Measurements from ENCODE around the gene PDSS2. TPM values are rescaled to one million over a fixed set of nuclear protein-coding genes. Genes with fewer than 3 reads are reported as not detected.

The PDSS2 gene
- total and polyA plus RNA-seq, 2 donors (not counting 1 experiment from before 2014, with no cell fraction given): 16.9 to 17.0 TPM

- Histone ChIP-seq H3K9ac (ENCODE audit: low read length) (no peak overlapping the region), H3K4me1 (ENCODE audit: control insufficient read depth in 2 of 2, insufficient read depth in 2 of 2, low read length in 2 of 2) (no peaks in the 10 kb centered on the region), H3K27ac (ENCODE audit: low read length in 2 of 2) (no peak overlapping the region), H3K79me2 (ENCODE audit: control insufficient read depth, insufficient read depth, low read length) (no peaks in the 10 kb centered on the region), H3K36me3 (replicated peaks in 1 of 2; ENCODE audit: control extremely low read depth in 1 of 2, control insufficient read depth in 1 of 2, extremely low read depth in 1 of 2, insufficient read depth in 2 of 2, low read length in 1 of 2) (no peaks in the 10 kb centered on the region), H3K4me3 (ENCODE audit: control extremely low read depth in 1 of 5, extremely low read depth in 1 of 5, insufficient read depth in 1 of 5, low read depth in 2 of 5, low read length in 4 of 5) (no peak overlapping the region), H3K9me3 (ENCODE audit: control extremely low read depth in 1 of 3, control insufficient read depth in 2 of 3, insufficient read depth in 1 of 3, low read length in 2 of 3) (no peaks in the 10 kb centered on the region), H2AFZ (ENCODE audit: insufficient read depth, low read depth, low read length, poor library complexity, severe bottlenecking) (no peak overlapping the region), H4K20me1 (ENCODE audit: control insufficient read depth, insufficient read depth, low read length, poor library complexity, severe bottlenecking) (no peaks in the 10 kb centered on the region), H3K27me3 (replicated peaks in 1 of 4; ENCODE audit: control extremely low read depth in 1 of 4, control insufficient read depth in 3 of 4, insufficient read depth in 4 of 4, low read length in 3 of 4) (no peaks in the 10 kb centered on the region), H3K4me2 (replicated peaks; ENCODE audit: low read depth, low read length, poor library complexity, severe bottlenecking) (no peak overlapping the region)
- no peak overlapping the region for H3K4me3 Mint-ChIP-seq
- DNase-seq (no peak), ATAC-seq (ENCODE audit: low read depth) (no peak)
- H3K27me3 Mint-ChIP-seq: no peaks in the 10 kb centered on the region
- no peak overlapping the region for H3K27ac Mint-ChIP-seq
- no CpG with 5 or more reads among the region's 1 CpG for WGBS (ENCODE audit: insufficient coverage)
- TF ChIP-seq EZH2 (IDR thresholded peaks at IDR 0.05; ENCODE audit: borderline replicate concordance, insufficient read depth, low read depth, low read length, poor library complexity, severe bottlenecking): no peak
- TF ChIP-seq CTCF (IDR thresholded peaks at IDR 0.05): no peak
- intact Hi-C loops (cut with micrococcal nuclease): no loop called here
- H3K9me3 Mint-ChIP-seq (ENCODE audit: insufficient read depth): no peaks in the 10 kb centered on the region
- POLR2A ChIA-PET: no interaction called here
- no peaks in the 10 kb centered on the region for H3K4me1 Mint-ChIP-seq
- CTCF ChIA-PET: interaction anchor here (1.2 kb wide), 1 partner anchor 35 kb away, joined by 3 read pairs; no protein-coding TSS in a partner anchor
Observed at GRCh38 chr6:107353773-107354382, 105.5 kb downstream of the PDSS2 start.

GRCh38 chr6:107348224-107348623 lies 111.1 kb downstream of the PDSS2 start:
- ATAC-seq (ENCODE audit: low read depth) (no peak), DNase-seq (no peak)
- ChIA-PET CTCF (interaction anchor here (0.6 to 1.6 kb wide), 3 partner anchors 8 to 1217 kb away, joined by 3 to 4 read pairs (median 4); no protein-coding TSS in a partner anchor), POLR2A (no interaction called here)
- H3K9me3 Mint-ChIP-seq (ENCODE audit: insufficient read depth): no peaks in the 10 kb centered on the region
- Histone ChIP-seq H3K9me3 (ENCODE audit: control extremely low read depth in 1 of 3, control insufficient read depth in 2 of 3, insufficient read depth in 1 of 3, low read length in 2 of 3) (no peaks in the 10 kb centered on the region), H4K20me1 (ENCODE audit: control insufficient read depth, insufficient read depth, low read length, poor library complexity, severe bottlenecking) (no peaks in the 10 kb centered on the region), H3K4me1 (ENCODE audit: control insufficient read depth in 2 of 2, insufficient read depth in 2 of 2, low read length in 2 of 2) (no peaks in the 10 kb centered on the region), H3K79me2 (ENCODE audit: control insufficient read depth, insufficient read depth, low read length) (no peaks in the 10 kb centered on the region), H3K4me2 (replicated peaks; ENCODE audit: low read depth, low read length, poor library complexity, severe bottlenecking) (no peak overlapping the region), H3K27ac (ENCODE audit: low read length in 2 of 2) (no peak overlapping the region), H3K36me3 (replicated peaks in 1 of 2; ENCODE audit: control extremely low read depth in 1 of 2, control insufficient read depth in 1 of 2, extremely low read depth in 1 of 2, insufficient read depth in 2 of 2, low read length in 1 of 2) (no peaks in the 10 kb centered on the region), H3K4me3 (ENCODE audit: control extremely low read depth in 1 of 5, extremely low read depth in 1 of 5, insufficient read depth in 1 of 5, low read depth in 2 of 5, low read length in 4 of 5) (no peak overlapping the region), H2AFZ (ENCODE audit: insufficient read depth, low read depth, low read length, poor library complexity, severe bottlenecking) (no peak overlapping the region), H3K27me3 (replicated peaks in 1 of 4; ENCODE audit: control extremely low read depth in 1 of 4, control insufficient read depth in 3 of 4, insufficient read depth in 4 of 4, low read length in 3 of 4) (no peaks in the 10 kb centered on the region), H3K9ac (ENCODE audit: low read length) (no peak overlapping the region)
- H3K4me1 Mint-ChIP-seq: peaks cover 6% of the 10 kb centered on the region
- intact Hi-C loops (cut with micrococcal nuclease): no loop called here
- TF ChIP-seq EZH2 (IDR thresholded peaks at IDR 0.05; ENCODE audit: borderline replicate concordance, insufficient read depth, low read depth, low read length, poor library complexity, severe bottlenecking) (no peak), CTCF (IDR thresholded peaks at IDR 0.05) (no peak)
- no peak overlapping the region for H3K27ac Mint-ChIP-seq
- no peak overlapping the region for H3K4me3 Mint-ChIP-seq
- H3K27me3 Mint-ChIP-seq: no peaks in the 10 kb centered on the region
- no CpG with 5 or more reads among the region's 1 CpG for WGBS (ENCODE audit: insufficient coverage)

Data from B cell (primary cell).